ENCODE data around the gene TRIM59.

The TRIM59 gene

DNA sequence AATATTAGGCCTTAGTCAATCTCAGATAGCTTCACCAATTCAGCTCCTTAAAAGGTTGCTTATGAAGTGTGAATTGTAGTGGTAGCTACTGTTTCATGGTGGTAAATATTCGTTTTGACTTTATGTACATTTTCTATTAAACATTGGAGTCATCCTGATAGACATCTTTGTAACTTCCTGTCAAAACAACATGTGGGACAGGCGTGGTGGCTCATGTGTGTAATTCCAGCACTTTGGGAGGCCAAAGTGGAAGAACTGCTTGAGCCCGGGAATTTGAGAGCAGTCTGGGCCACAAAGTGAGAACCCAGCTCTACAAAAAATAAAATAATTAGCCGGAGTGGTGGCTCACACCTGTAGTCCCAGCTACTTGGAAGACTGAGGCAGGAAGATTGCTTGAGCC, 2.0 kb upstream of the TRIM59 start:
- H3K4me3 ChIP-seq (replicated peaks; ENCODE audit: insufficient read depth, low read length): no peak overlapping the region
- H3K27ac ChIP-seq (replicated peaks): no peak overlapping the region
- TF ChIP-seq, protein P1, sequence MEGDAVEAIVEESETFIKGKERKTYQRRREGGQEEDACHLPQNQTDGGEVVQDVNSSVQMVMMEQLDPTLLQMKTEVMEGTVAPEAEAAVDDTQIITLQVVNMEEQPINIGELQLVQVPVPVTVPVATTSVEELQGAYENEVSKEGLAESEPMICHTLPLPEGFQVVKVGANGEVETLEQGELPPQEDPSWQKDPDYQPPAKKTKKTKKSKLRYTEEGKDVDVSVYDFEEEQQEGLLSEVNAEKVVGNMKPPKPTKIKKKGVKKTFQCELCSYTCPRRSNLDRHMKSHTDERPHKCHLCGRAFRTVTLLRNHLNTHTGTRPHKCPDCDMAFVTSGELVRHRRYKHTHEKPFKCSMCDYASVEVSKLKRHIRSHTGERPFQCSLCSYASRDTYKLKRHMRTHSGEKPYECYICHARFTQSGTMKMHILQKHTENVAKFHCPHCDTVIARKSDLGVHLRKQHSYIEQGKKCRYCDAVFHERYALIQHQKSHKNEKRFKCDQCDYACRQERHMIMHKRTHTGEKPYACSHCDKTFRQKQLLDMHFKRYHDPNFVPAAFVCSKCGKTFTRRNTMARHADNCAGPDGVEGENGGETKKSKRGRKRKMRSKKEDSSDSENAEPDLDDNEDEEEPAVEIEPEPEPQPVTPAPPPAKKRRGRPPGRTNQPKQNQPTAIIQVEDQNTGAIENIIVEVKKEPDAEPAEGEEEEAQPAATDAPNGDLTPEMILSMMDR (IDR thresholded peaks at IDR 0.05; ENCODE audit: insufficient read depth, low read length): no peak
- TF ChIP-seq SPI1 (IDR thresholded peaks at IDR 0.05; ENCODE audit: borderline replicate concordance, low read depth) (no peak), POLR2AphosphoS5 (IDR thresholded peaks at IDR 0.05; ENCODE audit: low read depth) (no peak), GABPA (IDR thresholded peaks at IDR 0.05; ENCODE audit: low read depth) (no peak)
- TF ChIP-seq, protein P2, sequence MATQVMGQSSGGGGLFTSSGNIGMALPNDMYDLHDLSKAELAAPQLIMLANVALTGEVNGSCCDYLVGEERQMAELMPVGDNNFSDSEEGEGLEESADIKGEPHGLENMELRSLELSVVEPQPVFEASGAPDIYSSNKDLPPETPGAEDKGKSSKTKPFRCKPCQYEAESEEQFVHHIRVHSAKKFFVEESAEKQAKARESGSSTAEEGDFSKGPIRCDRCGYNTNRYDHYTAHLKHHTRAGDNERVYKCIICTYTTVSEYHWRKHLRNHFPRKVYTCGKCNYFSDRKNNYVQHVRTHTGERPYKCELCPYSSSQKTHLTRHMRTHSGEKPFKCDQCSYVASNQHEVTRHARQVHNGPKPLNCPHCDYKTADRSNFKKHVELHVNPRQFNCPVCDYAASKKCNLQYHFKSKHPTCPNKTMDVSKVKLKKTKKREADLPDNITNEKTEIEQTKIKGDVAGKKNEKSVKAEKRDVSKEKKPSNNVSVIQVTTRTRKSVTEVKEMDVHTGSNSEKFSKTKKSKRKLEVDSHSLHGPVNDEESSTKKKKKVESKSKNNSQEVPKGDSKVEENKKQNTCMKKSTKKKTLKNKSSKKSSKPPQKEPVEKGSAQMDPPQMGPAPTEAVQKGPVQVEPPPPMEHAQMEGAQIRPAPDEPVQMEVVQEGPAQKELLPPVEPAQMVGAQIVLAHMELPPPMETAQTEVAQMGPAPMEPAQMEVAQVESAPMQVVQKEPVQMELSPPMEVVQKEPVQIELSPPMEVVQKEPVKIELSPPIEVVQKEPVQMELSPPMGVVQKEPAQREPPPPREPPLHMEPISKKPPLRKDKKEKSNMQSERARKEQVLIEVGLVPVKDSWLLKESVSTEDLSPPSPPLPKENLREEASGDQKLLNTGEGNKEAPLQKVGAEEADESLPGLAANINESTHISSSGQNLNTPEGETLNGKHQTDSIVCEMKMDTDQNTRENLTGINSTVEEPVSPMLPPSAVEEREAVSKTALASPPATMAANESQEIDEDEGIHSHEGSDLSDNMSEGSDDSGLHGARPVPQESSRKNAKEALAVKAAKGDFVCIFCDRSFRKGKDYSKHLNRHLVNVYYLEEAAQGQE (IDR thresholded peaks at IDR 0.05; ENCODE audit: insufficient replicate concordance, low read depth): no peak
- DNase-seq (ENCODE audit: low read depth in 1 of 2, low spot score in 1 of 2): no peak
- H3K27me3 ChIP-seq (ENCODE audit: insufficient read depth, poor library complexity, severe bottlenecking): no peaks in the 10 kb centered on the region

DNA sequence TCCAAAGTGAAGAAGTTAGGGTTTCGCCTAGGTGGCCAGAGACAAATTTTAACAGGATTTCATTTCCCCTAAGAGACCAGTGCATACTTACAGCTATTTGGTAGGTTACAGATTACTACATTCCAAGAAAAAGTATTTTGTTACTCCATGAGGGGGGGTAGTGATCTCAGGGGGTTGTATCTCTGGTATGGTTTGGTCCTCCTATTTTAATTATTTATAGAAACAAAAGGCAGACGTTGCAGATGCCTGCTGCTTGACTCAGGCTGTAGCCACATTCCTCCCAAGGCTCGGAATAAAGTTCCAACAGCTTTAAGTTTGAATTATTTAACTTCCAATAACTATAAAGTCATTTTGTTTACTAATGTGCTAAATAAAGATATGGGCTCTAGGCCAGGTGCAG, 1.3 kb upstream of the TRIM59 start:
- Histone ChIP-seq H3K27me3 (ENCODE audit: insufficient read depth, poor library complexity, severe bottlenecking) (no peaks in the 10 kb centered on the region), H3K27ac (replicated peaks) (no peak overlapping the region), H3K4me3 (replicated peaks; ENCODE audit: insufficient read depth, low read length) (no peak overlapping the region)
- no peak for DNase-seq (ENCODE audit: low read depth in 1 of 2, low spot score in 1 of 2)
- TF ChIP-seq SPI1 (IDR thresholded peaks at IDR 0.05; ENCODE audit: borderline replicate concordance, low read depth): no peak
- no peak for TF ChIP-seq GABPA (IDR thresholded peaks at IDR 0.05; ENCODE audit: low read depth)
- TF ChIP-seq, protein P2 (IDR thresholded peaks at IDR 0.05; ENCODE audit: insufficient replicate concordance, low read depth): no peak
- no peak for TF ChIP-seq POLR2AphosphoS5 (IDR thresholded peaks at IDR 0.05; ENCODE audit: low read depth)
- TF ChIP-seq, protein P1 (IDR thresholded peaks at IDR 0.05; ENCODE audit: insufficient read depth, low read length): no peak

DNA sequence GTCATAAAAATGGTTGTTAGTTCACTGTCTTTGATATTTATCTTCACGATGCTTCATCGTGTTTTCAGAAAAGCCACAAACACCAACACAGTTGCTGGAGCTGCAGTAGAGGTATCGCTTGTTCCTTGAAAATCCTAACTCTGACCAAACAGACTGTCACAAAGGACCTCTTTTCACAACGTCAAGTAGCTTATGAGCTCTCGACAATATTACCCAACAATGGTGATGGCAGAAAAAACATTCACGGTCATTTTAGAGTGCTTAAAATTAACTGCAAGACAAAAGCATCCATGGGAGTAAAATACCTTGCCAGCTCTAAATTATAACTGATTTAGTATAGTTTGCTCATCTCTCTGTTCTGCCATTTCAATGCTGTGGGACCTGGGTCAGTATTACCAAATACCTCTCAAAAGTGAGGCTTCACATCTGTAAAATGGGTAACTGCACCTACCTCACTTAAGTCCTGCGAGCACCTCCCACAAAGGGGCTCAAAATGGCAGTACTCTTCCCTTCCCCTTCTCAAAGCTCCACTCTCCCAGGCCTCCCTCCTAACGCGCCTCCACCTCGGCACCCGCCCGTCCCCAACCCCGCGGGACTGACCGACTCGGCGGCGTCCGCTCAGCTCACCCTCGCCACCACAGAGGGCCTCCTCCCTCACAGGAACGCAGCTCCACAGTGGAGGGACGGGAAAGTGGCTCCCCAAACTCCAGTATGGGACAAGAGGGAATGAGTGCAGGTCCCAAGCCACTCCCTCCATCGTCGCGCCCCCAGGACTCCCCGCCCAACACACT, 546 bp downstream of the TRIM59 start:
- H3K27me3 ChIP-seq (ENCODE audit: insufficient read depth, poor library complexity, severe bottlenecking): no peaks in the 10 kb centered on the region
- DNase-seq (ENCODE audit: low read depth in 1 of 2, low spot score in 1 of 2): peak; percentile 19 to 38
- peak overlapping the region; percentile 59 for H3K4me3 ChIP-seq (replicated peaks; ENCODE audit: insufficient read depth, low read length)
- TF ChIP-seq, protein P2 (IDR thresholded peaks at IDR 0.05; ENCODE audit: insufficient replicate concordance, low read depth): no peak
- TF ChIP-seq SPI1 (IDR thresholded peaks at IDR 0.05; ENCODE audit: borderline replicate concordance, low read depth) (no peak), GABPA (IDR thresholded peaks at IDR 0.05; ENCODE audit: low read depth) (no peak), POLR2AphosphoS5 (IDR thresholded peaks at IDR 0.05; ENCODE audit: low read depth) (no peak)
- TF ChIP-seq, protein P1 (IDR thresholded peaks at IDR 0.05; ENCODE audit: insufficient read depth, low read length): no peak
- peak overlapping the region; percentile 84 for H3K27ac ChIP-seq (replicated peaks)
